Effector memory CD8-positive, alpha-beta T cell (primary cell): ENCODE measurements around the gene CNTD1.
A peak's percentile ranks its signal among the peaks of the same experiment; 100 is the strongest.
"Not testable (repeated sequence)": the region's sequence is repeated elsewhere in the genome, so short reads cannot be mapped to it uniquely, and the experiment has no call there.

ENCODE experiments used
- ATAC-seq: fragments of 150-1000 bp; cut with Tn5 transposase; replicated peaks from 2 replicates; pipeline ENCODE4 v1.10.0; 2021; ENCODE audit warnings: mild to moderate bottlenecking, moderate library complexity
- DNase-seq, 3 experiments: peaks; one replicate each; pipeline ENCODE4 v3.0.0; 2021
- H3K27ac Mint-ChIP-seq, 2 donors: one replicate each; pipeline ENCODE4 v1.8.0; 2022; ENCODE audit warnings: mild to moderate bottlenecking in 2 of 2, mixed read lengths in 2 of 2, moderate library complexity in 2 of 2
- H3K27me3 Mint-ChIP-seq, 2 donors: one replicate each; pipeline ENCODE4 v1.8.0; 2022; ENCODE audit warnings: mixed read lengths in 2 of 2
- H3K36me3 Mint-ChIP-seq: one replicate; pipeline ENCODE4 v1.8.0; 2022; ENCODE audit warnings: mild to moderate bottlenecking, moderate library complexity, mixed read lengths; ENCODE audit not compliant: insufficient read depth
- H3K4me1 Mint-ChIP-seq, 2 donors: one replicate each; pipeline ENCODE4 v1.8.0; 2022; ENCODE audit warnings: low read depth in 2 of 2, mixed read lengths in 2 of 2
- H3K4me3 Mint-ChIP-seq, 2 donors: one replicate each; pipeline ENCODE4 v1.8.0; 2022; ENCODE audit warnings: mild to moderate bottlenecking in 2 of 2, mixed read lengths in 2 of 2, moderate library complexity in 2 of 2
- H3K9me3 Mint-ChIP-seq, 2 donors: one replicate each; pipeline ENCODE4 v1.8.0; 2022; ENCODE audit warnings: mixed read lengths in 2 of 2

Gene CNTD1

GRCh38 chr17:42769964-42770363 is 28.7 kb upstream of the CNTD1 start:
- peaks cover 26 to 35% of the 10 kb centered on the region in 2 donors for H3K27me3 Mint-ChIP-seq
- H3K9me3 Mint-ChIP-seq, DNase-seq, ATAC-seq, H3K4me3 Mint-ChIP-seq, H3K27ac Mint-ChIP-seq: not testable (repeated sequence)
- H3K4me1 Mint-ChIP-seq: peaks cover 10 to 12% of the 10 kb centered on the region in 2 donors
- H3K36me3 Mint-ChIP-seq: peaks cover 13% of the 10 kb centered on the region

GRCh38 chr17:42772945-42773289 is 25.7 kb upstream of the CNTD1 start:
- ATAC-seq: no peak
- Mint-ChIP-seq H3K27ac (peak overlapping the region; percentile 98 to 99), H3K9me3 (no peaks in the 10 kb centered on the region), H3K27me3 (peaks cover 8 to 10% of the 10 kb centered on the region in 2 donors), H3K36me3 (peaks cover 27% of the 10 kb centered on the region), H3K4me3 (peak overlapping the region; percentile 100), H3K4me1 (peaks cover 10 to 12% of the 10 kb centered on the region in 2 donors)
- no peak for DNase-seq

- H3K4me3 Mint-ChIP-seq: peak within 1 kb of the TSS; percentile 100
- H3K36me3 Mint-ChIP-seq: peaks cover 29% of the 10 kb centered on the region
- ATAC-seq (peak; percentile 97), DNase-seq (peak; percentile 66 to 79 (median 70))
- H3K27ac Mint-ChIP-seq: peak within 1 kb of the TSS; percentile 98 to 99
- no peaks in the 10 kb centered on the region for H3K9me3 Mint-ChIP-seq
- peaks cover 3 to 4% of the 10 kb centered on the region in 2 donors for H3K27me3 Mint-ChIP-seq
- H3K4me1 Mint-ChIP-seq: peaks cover 10 to 12% of the 10 kb centered on the region in 2 donors
These were observed 25.2 kb upstream of the CNTD1 start, which contains the start of gene VPS25 for GRCh38 chr17:42773290-42774035. Gene VPS25, plus strand, starts transcription at chr17:42773449. Its CDS starts 27 bp downstream, at chr17:42773476.

GRCh38 chr17:42774066-42774745 is 24.5 kb upstream of the CNTD1 start:
- Mint-ChIP-seq H3K4me1 (peaks cover 11 to 14% of the 10 kb centered on the region in 2 donors), H3K36me3 (peaks cover 35% of the 10 kb centered on the region), H3K27ac (peak overlapping the region; percentile 98 to 99), H3K4me3 (peak overlapping the region; percentile 100), H3K9me3 (no peaks in the 10 kb centered on the region), H3K27me3 (peaks cover 0 to 2% of the 10 kb centered on the region in 2 donors)
- DNase-seq: no peak
- ATAC-seq: no peak

- Mint-ChIP-seq H3K4me3 (no peak overlapping the region), H3K4me1 (peaks cover 17 to 21% of the 10 kb centered on the region in 2 donors), H3K27ac (no peak overlapping the region), H3K36me3 (peaks cover 41% of the 10 kb centered on the region), H3K27me3 (peaks cover under 1 to 13% of the 10 kb centered on the region in 2 donors), H3K9me3 (no peaks in the 10 kb centered on the region)
- no peak for ATAC-seq
- no peak for DNase-seq
These were observed 23.0 kb upstream of the CNTD1 start for GRCh38 chr17:42775534-42776098.

GRCh38 chr17:42778570-42778969 is 20.1 kb upstream of the CNTD1 start:
- DNase-seq (no peak), ATAC-seq (no peak)
- H3K27ac Mint-ChIP-seq: no peak overlapping the region
- no peak overlapping the region for H3K4me3 Mint-ChIP-seq
- H3K27me3 Mint-ChIP-seq: peaks cover 23 to 42% of the 10 kb centered on the region in 2 donors
- H3K4me1 Mint-ChIP-seq: peaks cover 16 to 19% of the 10 kb centered on the region in 2 donors
- H3K36me3 Mint-ChIP-seq: peaks cover 35% of the 10 kb centered on the region
- H3K9me3 Mint-ChIP-seq: no peaks in the 10 kb centered on the region

- peaks cover 8 to 17% of the 10 kb centered on the region in 2 donors for H3K4me1 Mint-ChIP-seq
- no peaks in the 10 kb centered on the region for H3K9me3 Mint-ChIP-seq
- H3K27ac Mint-ChIP-seq: no peak overlapping the region
- H3K4me3 Mint-ChIP-seq: peak overlapping the region; percentile 14 to 33
- H3K27me3 Mint-ChIP-seq: peaks cover 31 to 50% of the 10 kb centered on the region in 2 donors
- no peak for ATAC-seq
- DNase-seq: no peak
- peaks cover 30% of the 10 kb centered on the region for H3K36me3 Mint-ChIP-seq
These were observed 19.2 kb upstream of the CNTD1 start for GRCh38 chr17:42779304-42779935.

GRCh38 chr17:42779936-42780850 is 18.5 kb upstream of the CNTD1 start, which contains the start of gene WNK4:
Gene WNK4, plus strand, starts transcription at chr17:42780610. Its CDS starts 89 bp downstream, at chr17:42780699.
- DNase-seq: no peak
- Mint-ChIP-seq H3K27me3 (peaks cover 39 to 58% of the 10 kb centered on the region in 2 donors), H3K4me3 (peak within 1 kb of the TSS; percentile 14 to 33), H3K4me1 (peaks cover 13 to 23% of the 10 kb centered on the region in 2 donors), H3K36me3 (peaks cover 25% of the 10 kb centered on the region), H3K9me3 (no peaks in the 10 kb centered on the region), H3K27ac (no peak within 1 kb of the TSS)
- no peak for ATAC-seq

- H3K9me3 Mint-ChIP-seq: no peaks in the 10 kb centered on the region
- H3K4me3 Mint-ChIP-seq: peak overlapping the region in 1 of 2 donors; percentile 10
- peaks cover 25% of the 10 kb centered on the region for H3K36me3 Mint-ChIP-seq
- H3K27me3 Mint-ChIP-seq: peaks cover 47 to 67% of the 10 kb centered on the region in 2 donors
- peaks cover 17 to 26% of the 10 kb centered on the region in 2 donors for H3K4me1 Mint-ChIP-seq
- H3K27ac Mint-ChIP-seq: no peak overlapping the region
- ATAC-seq (no peak), DNase-seq (no peak)
These were observed 17.6 kb upstream of the CNTD1 start for GRCh38 chr17:42780851-42781638.

GRCh38 chr17:42781639-42782165 is 17.0 kb upstream of the CNTD1 start:
- no peak overlapping the region for H3K4me3 Mint-ChIP-seq
- H3K9me3 Mint-ChIP-seq: no peaks in the 10 kb centered on the region
- peaks cover 24% of the 10 kb centered on the region for H3K36me3 Mint-ChIP-seq
- DNase-seq (no peak), ATAC-seq (no peak)
- H3K27me3 Mint-ChIP-seq: peaks cover 50 to 73% of the 10 kb centered on the region in 2 donors
- no peak overlapping the region for H3K27ac Mint-ChIP-seq
- peaks cover 17 to 26% of the 10 kb centered on the region in 2 donors for H3K4me1 Mint-ChIP-seq

GRCh38 chr17:42782166-42783061 is 16.2 kb upstream of the CNTD1 start:
- DNase-seq: no peak
- Mint-ChIP-seq H3K4me1 (peaks cover 17 to 26% of the 10 kb centered on the region in 2 donors), H3K36me3 (peaks cover 17% of the 10 kb centered on the region), H3K4me3 (no peak overlapping the region), H3K27me3 (peaks cover 56 to 80% of the 10 kb centered on the region in 2 donors), H3K27ac (no peak overlapping the region), H3K9me3 (no peaks in the 10 kb centered on the region)
- ATAC-seq: no peak
